T-helper 1 cell treated with Interleukin-12 subunit alpha and Interleukin-12 subunit beta and Interleukin-4 antibody, amounts not matched to agents 30 ng/mL and 1 ng/mL, for 36 hours (primary cell): ENCODE measurements around the gene CHAF1A. TPM values are rescaled to one million over a fixed set of nuclear protein-coding genes. Genes with fewer than 3 reads are reported as not detected.

Source experiments
- intact Hi-C: fragments of 100-400 bp; cut with micrococcal nuclease; formaldehyde crosslinking; loops from one replicate; pipeline ENCODE4 v1.15.1; 2024
- total RNA-seq: library from RNA; stranded (reverse); gene quantifications from 2 replicates; pipeline ENCODE4 v1.2.3, GENCODE V29; 2022

Gene CHAF1A
- total RNA-seq, 1 donor from 2014 or later: 79.1 TPM

DNA sequence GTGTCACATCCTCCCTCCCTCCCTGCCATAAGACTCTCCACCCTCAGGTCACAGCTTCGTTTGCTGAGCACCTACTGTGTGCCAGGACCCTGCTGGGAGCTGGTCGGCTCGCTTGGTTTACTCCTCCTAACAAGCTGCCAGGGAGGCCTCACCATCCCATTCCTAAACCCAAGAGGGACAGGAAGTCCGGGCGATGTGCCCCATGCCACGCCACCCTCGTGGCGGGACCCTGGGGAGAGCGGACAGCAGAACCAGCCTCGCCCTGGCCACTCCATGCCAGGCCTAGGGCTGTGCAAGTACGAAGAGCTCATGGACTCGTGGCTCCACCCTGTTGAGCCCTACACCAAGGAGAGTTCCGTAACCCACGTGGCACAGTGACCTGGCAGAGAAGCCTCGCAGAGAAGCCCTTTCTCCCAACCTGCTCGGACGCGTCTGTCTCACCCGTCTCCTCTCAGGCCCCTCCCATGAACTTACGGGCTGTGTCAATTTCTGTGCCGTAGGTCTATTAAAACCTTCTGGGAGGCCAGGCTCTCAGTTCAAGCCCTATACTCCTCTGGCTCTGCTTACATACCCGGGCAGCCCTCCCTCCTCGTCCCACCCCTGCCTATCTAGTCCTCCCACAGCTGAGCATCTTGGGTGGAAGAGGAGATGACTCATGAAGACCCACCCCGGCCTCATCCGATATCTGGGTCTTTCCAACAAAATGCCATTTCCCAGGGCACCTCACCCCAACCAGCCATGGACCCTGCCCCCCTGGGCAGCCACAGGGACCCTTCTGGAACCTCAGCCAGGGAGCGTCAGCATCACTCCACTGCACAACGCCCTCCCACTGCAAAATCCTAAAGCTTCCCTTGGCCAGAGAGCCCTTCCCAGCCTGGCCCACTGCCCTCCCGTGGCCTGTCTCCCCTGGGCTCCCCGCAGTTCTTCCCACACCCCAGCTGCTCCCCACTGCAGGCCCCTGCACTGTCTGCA, 52.6 kb downstream of the CHAF1A start:
- intact Hi-C loops: loop anchor here (5.0 kb wide), 2 partner anchors 128 to 1447 kb away; partner anchors contain the start of genes NDUFA11 and VMAC

- intact Hi-C loops: loop anchor here (5.0 kb wide), 2 partner anchors 129 to 1446 kb away; partner anchors contain the start of genes NDUFA11 and VMAC
These were observed 53.5 kb downstream of the CHAF1A start for GRCh38 chr19:4455719-4456475.

GRCh38 chr19:4456476-4456842, 54.0 kb downstream of the CHAF1A start:
- intact Hi-C loops: loop anchor here (5.0 kb wide), 2 partner anchors 129 to 1446 kb away; partner anchors contain the start of genes NDUFA11 and VMAC

DNA sequence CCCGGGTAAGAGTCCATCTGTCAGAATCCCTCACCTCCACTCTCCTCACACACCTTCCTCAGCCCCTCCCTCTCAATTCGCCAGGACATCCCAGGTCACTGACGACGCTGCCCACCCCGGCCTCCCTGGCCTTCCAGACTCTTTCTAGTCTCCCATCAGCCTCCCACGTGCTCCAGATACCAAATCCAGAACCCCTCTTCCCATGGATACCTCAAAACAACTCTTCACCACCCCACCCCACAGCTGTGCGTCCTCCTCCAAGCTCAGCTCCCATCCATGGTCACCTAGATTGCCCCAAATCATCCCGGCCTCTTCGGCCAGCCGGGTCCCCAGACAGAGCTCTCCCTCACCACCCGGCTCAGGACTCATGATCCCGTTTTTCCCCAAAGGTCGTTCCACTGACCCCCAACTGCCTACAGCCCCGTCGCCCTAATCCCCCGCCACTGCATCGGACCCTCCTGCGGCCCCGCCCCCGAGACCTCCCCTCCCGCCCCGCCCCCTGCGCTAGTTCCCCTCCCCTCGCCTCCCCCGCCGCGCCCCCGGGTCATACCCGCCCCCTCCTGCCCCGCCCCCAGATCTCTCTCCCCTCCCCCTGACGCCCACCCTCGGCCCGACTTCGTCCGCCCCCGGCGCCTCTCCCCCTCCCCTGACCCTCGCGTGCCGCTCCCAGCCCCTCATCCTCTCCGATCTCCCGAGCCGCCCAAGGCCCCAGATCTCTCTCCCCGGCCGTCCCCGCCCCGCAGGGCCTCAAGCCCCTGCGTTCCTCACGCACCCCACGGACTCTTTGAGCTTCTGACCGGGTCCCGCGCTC, 54.6 kb downstream of the CHAF1A start:
- intact Hi-C loops: loop anchor here (1.0 to 5.0 kb wide), 6 partner anchors 14 to 1445 kb away; partner anchors contain the start of genes CHAF1A, NDUFA11, VMAC and YJU2

DNA sequence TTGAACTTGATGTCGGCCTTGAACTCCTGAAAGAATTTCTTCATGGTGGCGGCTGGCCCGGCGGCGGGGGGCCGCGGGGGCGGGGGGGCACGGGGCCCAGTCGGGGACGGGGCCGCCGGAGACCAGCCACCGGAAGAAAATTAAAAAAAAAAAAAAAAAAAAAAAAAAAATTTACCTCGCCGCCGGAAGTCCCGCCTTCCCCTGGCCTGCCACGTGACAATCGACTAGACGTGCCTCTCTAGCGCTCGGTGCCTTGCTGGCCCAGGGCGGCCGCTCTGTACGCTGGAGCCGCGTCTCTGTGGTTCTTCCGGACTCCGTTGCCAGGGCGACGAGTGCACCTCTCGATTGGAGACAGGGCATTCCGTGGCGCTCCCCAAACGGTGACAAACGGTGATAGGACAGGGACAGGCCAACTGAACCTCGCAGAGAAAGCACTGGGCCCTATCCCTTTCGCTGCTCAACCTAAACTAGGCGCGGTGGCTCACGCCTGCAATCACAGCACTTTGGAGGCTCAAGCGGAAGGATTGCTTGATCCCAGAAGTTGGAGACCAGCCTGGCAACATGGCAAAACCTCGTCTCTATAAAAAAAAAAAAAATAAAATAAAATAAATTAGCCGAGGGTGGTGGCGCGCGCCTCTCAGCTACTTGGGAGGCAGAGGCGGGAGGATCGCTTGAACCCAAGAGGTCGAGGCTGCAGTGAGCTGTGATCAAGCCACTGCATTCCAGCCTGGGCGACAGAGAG, 55.4 kb downstream of the CHAF1A start, which contains the start of gene UBXN6:
UBXN6 (minus strand) TSS at position 141 of the 742 bp plus-strand sequence; CDS start at position 44, 97 bp downstream.
- intact Hi-C loops: loop anchor here (1.0 to 5.0 kb wide), 6 partner anchors 13 to 1444 kb away; partner anchors contain the start of genes CHAF1A, NDUFA11, VMAC and YJU2

DNA sequence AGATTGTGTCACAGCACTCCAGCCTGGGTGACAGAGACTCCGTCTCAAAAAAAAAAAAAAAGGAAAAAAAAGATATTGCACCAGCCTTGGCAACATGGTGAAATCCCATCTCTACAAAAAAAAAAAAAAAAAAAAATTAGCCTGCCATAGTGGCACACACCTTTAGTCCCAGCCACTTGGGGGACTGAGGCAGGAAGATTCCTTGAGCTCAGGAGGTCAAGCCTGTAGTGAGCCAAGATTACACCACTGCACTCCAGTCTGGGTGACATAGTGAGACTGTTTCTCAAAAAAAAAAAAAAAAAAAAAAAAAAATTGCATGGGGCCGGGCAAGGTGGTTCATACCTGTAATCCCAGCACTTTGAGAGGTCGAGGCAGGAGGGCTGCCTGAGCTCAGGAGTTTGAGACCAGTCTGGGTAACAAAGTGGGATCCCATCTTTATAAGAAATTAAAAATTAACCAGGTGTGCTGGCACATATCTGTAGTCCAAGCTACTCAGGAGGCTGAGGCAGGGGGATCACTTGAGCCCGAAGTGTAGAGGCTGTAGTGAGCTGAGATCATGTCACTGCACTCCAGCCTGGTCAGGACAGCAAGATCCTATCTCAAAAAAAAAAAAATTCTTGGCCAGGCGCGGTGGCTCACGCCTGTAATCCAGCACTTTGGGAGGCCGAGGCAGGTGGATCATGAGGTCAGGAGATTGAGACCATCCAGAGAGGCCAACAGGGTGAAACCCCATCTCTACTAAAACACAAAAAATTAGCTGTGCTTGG, 62.6 kb downstream of the CHAF1A start:
- intact Hi-C loops: no loop called here

DNA sequence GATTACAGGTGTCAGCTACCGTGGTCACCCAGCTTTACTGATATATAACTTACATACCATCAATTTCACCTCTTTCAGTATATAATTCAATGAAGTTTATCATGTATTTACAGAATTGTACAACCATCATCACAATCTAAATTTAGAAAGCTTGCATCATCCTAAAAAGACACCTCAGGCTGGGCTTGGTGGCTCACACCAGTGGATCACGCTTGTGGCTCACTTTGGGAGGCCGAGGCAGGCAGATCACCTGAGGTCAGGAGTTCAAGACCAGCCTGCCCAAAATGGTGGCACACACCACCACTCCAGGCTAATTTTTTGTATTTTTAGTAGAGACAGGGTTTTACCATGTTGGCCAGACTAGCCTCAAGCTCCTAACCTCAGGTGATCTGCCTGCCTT, 65.4 kb downstream of the CHAF1A start:
- intact Hi-C loops: no loop called here

GRCh38 chr19:4471403-4472173, 69.1 kb downstream of the CHAF1A start:
- intact Hi-C loops: loop anchor here (1.0 to 5.0 kb wide), 19 partner anchors 14 to 1956 kb away; partner anchors contain the start of genes APBA3, CACTIN, CHAF1A and DUS3L

GRCh38 chr19:4472174-4472974, 69.9 kb downstream of the CHAF1A start, which contains the start of gene HDGFL2:
Gene HDGFL2, plus strand, starts transcription at chr19:4472297. Its CDS starts 54 bp downstream, at chr19:4472351.
- intact Hi-C loops: loop anchor here (1.0 to 5.0 kb wide), 6 partner anchors 167 to 1955 kb away; partner anchors contain the start of genes APBA3, CACTIN, EEF2 and MRPL54

GRCh38 chr19:4473011-4473762, 70.7 kb downstream of the CHAF1A start:
- intact Hi-C loops: loop anchor here (5.0 kb wide), 5 partner anchors 486 to 1954 kb away; partner anchors contain the start of genes APBA3, CACTIN, EEF2 and MRPL54

DNA sequence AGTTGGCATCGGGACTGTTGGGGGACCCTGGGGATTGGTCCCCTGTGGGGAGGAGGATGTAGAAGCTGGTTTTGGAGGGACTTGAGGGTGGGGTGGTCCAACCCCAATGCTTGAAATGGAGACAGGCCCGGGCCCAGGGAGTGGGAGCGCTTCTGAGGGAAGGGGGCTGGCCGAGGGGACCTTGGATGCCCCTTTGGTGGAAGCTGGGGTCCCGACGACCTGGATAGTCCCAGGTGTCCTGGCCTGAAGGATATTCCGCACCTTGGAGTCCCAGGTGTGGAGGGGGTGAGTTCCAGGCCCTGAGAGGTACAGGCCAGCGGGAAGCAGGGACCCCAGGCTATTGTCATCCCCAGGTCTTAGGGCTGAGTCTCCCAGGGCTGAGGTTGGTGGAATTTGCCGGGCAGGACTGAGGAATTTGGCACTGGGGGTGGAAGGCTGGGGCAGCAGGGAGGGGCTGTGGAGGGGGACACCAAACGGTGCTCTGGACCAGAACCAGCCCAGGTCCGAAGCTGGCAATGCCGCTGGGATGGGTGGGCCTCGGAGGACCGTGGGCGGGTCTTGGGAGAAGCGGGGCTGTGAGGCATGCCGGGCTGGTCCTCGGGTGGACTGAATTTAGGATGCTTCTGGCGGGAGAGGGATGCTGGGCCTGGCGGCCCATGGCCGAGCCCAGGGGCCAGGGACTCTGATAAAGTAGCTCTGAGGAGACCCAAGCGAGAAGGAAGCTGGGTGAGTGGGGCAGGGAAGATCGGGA, 71.5 kb downstream of the CHAF1A start:
- intact Hi-C loops: loop anchor here (5.0 kb wide), 5 partner anchors 487 to 1953 kb away; partner anchors contain the start of genes APBA3, CACTIN, EEF2 and MRPL54

GRCh38 chr19:4474514-4475022, 72.1 kb downstream of the CHAF1A start:
- intact Hi-C loops: loop anchor here (5.0 kb wide), 5 partner anchors 487 to 1953 kb away; partner anchors contain the start of genes APBA3, CACTIN, EEF2 and MRPL54

GRCh38 chr19:4477034-4477801, 74.8 kb downstream of the CHAF1A start:
- intact Hi-C loops: no loop called here

- intact Hi-C loops: no loop called here
These were observed 80.4 kb downstream of the CHAF1A start for GRCh38 chr19:4482721-4483364.
